Panc1 (cell line): ENCODE results near the gene PPP1R3D. TPM values are rescaled to one million over a fixed set of nuclear protein-coding genes. Genes with fewer than 3 reads are reported as not detected.
A peak's percentile ranks its signal among the peaks of the same experiment; 100 is the strongest.

Source experiments
- ATAC-seq: fragments of 200-7000 bp; cut with Tn5 transposase; 2 replicates; pipeline ENCODE4 v1.9.1; 2020; ENCODE audit warnings: mild to moderate bottlenecking, moderate library complexity
- BruUV-seq: library from RNA; stranded (reverse); fragments of 400-500 nt; replicated peaks from 2 replicates; lab custom pipeline; 2021; lab: Mats Ljungman, UMichigan
- CTCF ChIA-PET: fragments of 300-600 bp; sonication (Branson Sonifier 250); formaldehyde crosslinking; loops from one replicate; lab custom pipeline; 2022; ENCODE audit warnings: antibody characterized with exemption; lab: Charles Lee
- POLR2A ChIA-PET: fragments of 300-600 bp; sonication (Branson Sonifier 250); formaldehyde crosslinking; loops from one replicate; lab custom pipeline; 2022; ENCODE audit warnings: antibody characterized with exemption; lab: Charles Lee
- DNase-seq: peaks from one replicate; pipeline ENCODE4 v3.0.0-alpha.2; 2010; ENCODE audit warnings: low read depth, low spot score
- H3K27ac ChIP-seq: 2 replicates; pipeline ENCODE4 v1.5.1; 2011; ENCODE audit warnings: mild to moderate bottlenecking, low read length, inconsistent platforms
- H3K27me3 ChIP-seq: fragments of 200-500 bp; sonication (Bioruptor generic); 2 replicates; pipeline ENCODE4 v1.6.0; 2014; ENCODE audit warnings: low read length, inconsistent platforms; ENCODE audit not compliant: control insufficient read depth, insufficient read depth
- H3K36me3 ChIP-seq: fragments of 200-500 bp; sonication (Bioruptor generic); 2 replicates; pipeline ENCODE4 v1.5.1; 2014; ENCODE audit warnings: inconsistent platforms, mild to moderate bottlenecking, low read length, moderate library complexity; ENCODE audit not compliant: control insufficient read depth, insufficient read depth
- H3K4me1 ChIP-seq: 2 replicates; pipeline ENCODE4 v1.5.1; 2011; ENCODE audit warnings: inconsistent platforms, mild to moderate bottlenecking, low read length, moderate library complexity; ENCODE audit not compliant: control insufficient read depth, insufficient read depth
- H3K4me3 ChIP-seq, 2 experiments: 2 replicates each; pipeline ENCODE4 v1.5.1; 2011 to 2012; ENCODE audit warnings: low read depth in 2 of 2, low read length in 2 of 2, mild to moderate bottlenecking in 2 of 2, inconsistent platforms in 1 of 2, moderate library complexity in 1 of 2
- H3K9me3 ChIP-seq: fragments of 200-500 bp; sonication (Bioruptor generic); 2 replicates; pipeline ENCODE4 v1.5.1; 2014; ENCODE audit warnings: low read depth, mild to moderate bottlenecking, inconsistent platforms, low read length, moderate library complexity; ENCODE audit not compliant: control insufficient read depth, insufficient read depth
- CTCF ChIP-seq: fragments of 450-650 bp; IDR thresholded peaks from 2 replicates; pipeline ENCODE4 v1.5.1; 2017; ENCODE audit warnings: mild to moderate bottlenecking
- POLR2AphosphoS5 ChIP-seq: IDR thresholded peaks from 2 replicates; pipeline ENCODE4 v1.6.1; 2012; ENCODE audit warnings: mild to moderate bottlenecking, low read depth, low read length, moderate library complexity
- REST ChIP-seq, 2 experiments: IDR thresholded peaks; 2 replicates each; pipeline ENCODE4 v1.6.1; 2011 to 2012; ENCODE audit warnings: low read depth in 2 of 2, control low read depth in 1 of 2, low read length in 1 of 2, mild to moderate bottlenecking in 1 of 2, moderate library complexity in 1 of 2; ENCODE audit not compliant: insufficient read depth in 1 of 2
- SIN3A ChIP-seq: IDR thresholded peaks from 2 replicates; pipeline ENCODE4 v1.6.1; 2012; ENCODE audit warnings: low read depth, mild to moderate bottlenecking, low read length, moderate library complexity, borderline replicate concordance; ENCODE audit not compliant: insufficient read depth
- TCF7L2 ChIP-seq: IDR thresholded peaks from 2 replicates; pipeline ENCODE4 v1.6.1; 2011; ENCODE audit warnings: mild to moderate bottlenecking, low read depth, low read length, inconsistent platforms
- in situ Hi-C: cut with HindIII; loops from 2 replicates; pipeline ENCODE4 v1.10.0; 2016; ENCODE audit warnings: low sequenced_read_pairs, low pct_unique_long_range_greater_than_20kb
- intact Hi-C: fragments of 100-400 bp; cut with micrococcal nuclease; formaldehyde crosslinking; loops from one replicate; pipeline ENCODE4 v1.10.0; 2022; ENCODE audit not compliant: unreplicated experiment
- total RNA-seq: library from RNA; stranded (reverse); gene quantifications from one replicate; pipeline ENCODE4 v1.2.1, GENCODE V29; 2021; ENCODE audit not compliant: unreplicated experiment

The PPP1R3D gene
- total RNA-seq, 1 experiment from 2014 or later, result 7.9 TPM

- intact Hi-C loops, result no loop called here
- ATAC-seq (peak; percentile 92), DNase-seq (peak; percentile 53)
- TF ChIP-seq SIN3A (0 out of 2 replicates have a peak, but pooled peaks have one; percentile 63), TCF7L2 (no peak), CTCF (peak; percentile 98), POLR2AphosphoS5 (peak; percentile 73; the same call in 1 of the 2 replicates), REST (IDR thresholded peaks at IDR 0.05; ENCODE audit: insufficient read depth in 1 of 2, low read depth in 2 of 2, low read length in 1 of 2) (peak in 1 of 2 experiments; percentile 35; a peak in 1 of 4 replicates)
- H3K36me3 ChIP-seq, result no peaks in the 10 kb centered on the region
- in situ Hi-C loops, result no loop called here
- ChIA-PET POLR2A (no interaction called here), CTCF (interaction anchor here (0.7 to 1.3 kb wide), 3 partner anchors 10 to 1574 kb away, joined by 3 to 5 read pairs (median 3); no protein-coding TSS in a partner anchor)
- peak overlapping the region; percentile 65 to 84 for H3K4me3 ChIP-seq
- peaks cover 68% of the 10 kb centered on the region for H3K4me1 ChIP-seq
- peak overlapping the region; percentile 94 for H3K27ac ChIP-seq
- H3K9me3 ChIP-seq, result no peaks in the 10 kb centered on the region
- no TSS peak for BruUV-seq
- no peaks in the 10 kb centered on the region for H3K27me3 ChIP-seq
These were observed 6.1 kb downstream of the PPP1R3D start for GRCh38 chr20:59933849-59934585.

GRCh38 chr20:59933296-59933848 lies 6.7 kb downstream of the PPP1R3D start, which contains the start of gene SYCP2:
Gene SYCP2, minus strand, starts transcription at chr20:59933637. Its CDS starts 11,224 bp downstream, at chr20:59922413.
- H3K27ac ChIP-seq, result peak within 1 kb of the TSS; percentile 94
- POLR2A ChIA-PET, result no interaction called here
- CTCF ChIA-PET, result interaction anchor here (1.3 kb wide), 1 partner anchor 11 kb away, joined by 5 read pairs; no protein-coding TSS in a partner anchor
- DNase-seq, result no peak
- intact Hi-C loops, result no loop called here
- no peak for TF ChIP-seq SIN3A
- TF ChIP-seq REST (IDR thresholded peaks at IDR 0.05; ENCODE audit: insufficient read depth in 1 of 2, low read depth in 2 of 2, low read length in 1 of 2), result no peak
- no peak for TF ChIP-seq POLR2AphosphoS5
- no peak for TF ChIP-seq TCF7L2
- no peak for TF ChIP-seq CTCF
- H3K4me1 ChIP-seq, result peaks cover 62% of the 10 kb centered on the region
- peak within 1 kb of the TSS; percentile 65 to 84 for H3K4me3 ChIP-seq
- no TSS peak for BruUV-seq
- H3K9me3 ChIP-seq, result no peaks in the 10 kb centered on the region
- no peaks in the 10 kb centered on the region for H3K36me3 ChIP-seq
- in situ Hi-C loops, result no loop called here
- ATAC-seq, result peak; percentile 88
- no peaks in the 10 kb centered on the region for H3K27me3 ChIP-seq
